Activated effector memory CD4-positive, alpha-beta T cell treated with anti-CD3 and anti-CD28 coated beads, Interleukin-2, amount 50 U/mL, for 16 hours (primary cell): ENCODE measurements around the gene GJD3.

Source experiments
- DNase-seq: peaks from one replicate; pipeline ENCODE4 v3.0.0-alpha.2; 2020

Gene GJD3

DNA sequence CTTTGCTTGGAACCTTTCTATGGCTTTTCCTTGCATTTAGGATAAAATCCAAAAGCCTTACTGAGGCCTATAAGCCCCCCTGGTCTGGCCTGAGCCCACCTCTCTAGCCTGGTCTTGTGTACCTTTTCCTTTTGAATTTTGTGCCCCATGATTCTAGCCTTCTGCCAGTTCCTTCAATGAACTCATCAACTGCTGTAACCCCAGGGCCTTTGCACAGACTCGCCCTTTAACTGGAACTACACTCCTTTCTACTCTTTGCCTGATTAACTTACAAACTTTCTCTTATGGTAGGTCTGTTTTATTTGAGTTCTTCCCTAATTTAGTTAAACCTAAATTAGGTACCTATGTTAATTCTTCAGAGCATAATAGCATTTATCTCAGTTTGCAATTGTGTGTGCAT is 24.2 kb downstream of the GJD3 start:
- DNase-seq: no peak

- no peak for DNase-seq
Observed at GRCh38 chr17:40338941-40339649, 25.4 kb downstream of the GJD3 start.

DNA sequence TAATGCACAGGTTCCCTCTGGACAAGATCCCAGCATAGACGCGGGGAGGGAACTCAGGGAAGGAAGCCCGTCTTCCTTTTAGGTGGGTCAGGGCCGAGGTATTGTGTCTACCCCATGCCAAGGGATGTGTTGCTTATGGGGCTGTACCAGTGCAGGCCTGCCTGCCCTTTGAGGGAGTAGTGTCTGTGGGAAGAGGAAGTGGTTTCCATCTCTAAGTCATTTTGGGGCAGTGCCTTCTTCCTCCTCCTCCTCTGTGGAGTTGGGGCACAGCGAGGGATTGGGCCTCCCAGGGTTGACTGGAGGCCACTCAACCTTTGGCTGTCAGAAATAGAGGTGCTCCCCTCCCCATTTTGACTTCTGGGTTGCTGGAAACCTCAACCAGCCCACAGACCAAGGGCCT is 26.5 kb downstream of the GJD3 start:
- no peak for DNase-seq

DNA sequence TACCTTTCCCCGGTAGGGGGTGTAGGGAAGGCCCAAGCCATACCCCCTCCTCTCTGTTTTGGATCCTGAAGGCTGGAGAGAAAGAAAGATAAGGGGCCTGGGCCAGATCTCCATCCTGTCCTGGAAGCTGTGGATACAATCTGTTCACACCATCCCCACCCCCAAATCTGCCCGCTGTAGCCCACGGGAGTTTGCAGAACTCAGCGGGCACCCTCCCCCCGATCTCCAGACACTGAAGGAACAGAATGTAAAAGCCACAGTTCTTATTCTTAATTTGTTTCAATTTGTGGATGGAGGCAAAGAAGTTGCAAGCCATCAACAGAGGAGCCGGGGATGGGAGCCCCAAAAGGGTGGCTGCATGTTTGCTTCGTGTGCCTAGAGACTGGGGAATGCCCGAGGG is 27.2 kb downstream of the GJD3 start:
- no peak for DNase-seq

- DNase-seq: no peak
Observed at GRCh38 chr17:40335620-40336019, 28.9 kb downstream of the GJD3 start.

GRCh38 chr17:40333781-40334448 is 30.6 kb downstream of the GJD3 start:
- no peak for DNase-seq

- DNase-seq: no peak
Observed at GRCh38 chr17:40331743-40332641, 32.5 kb downstream of the GJD3 start.

DNA sequence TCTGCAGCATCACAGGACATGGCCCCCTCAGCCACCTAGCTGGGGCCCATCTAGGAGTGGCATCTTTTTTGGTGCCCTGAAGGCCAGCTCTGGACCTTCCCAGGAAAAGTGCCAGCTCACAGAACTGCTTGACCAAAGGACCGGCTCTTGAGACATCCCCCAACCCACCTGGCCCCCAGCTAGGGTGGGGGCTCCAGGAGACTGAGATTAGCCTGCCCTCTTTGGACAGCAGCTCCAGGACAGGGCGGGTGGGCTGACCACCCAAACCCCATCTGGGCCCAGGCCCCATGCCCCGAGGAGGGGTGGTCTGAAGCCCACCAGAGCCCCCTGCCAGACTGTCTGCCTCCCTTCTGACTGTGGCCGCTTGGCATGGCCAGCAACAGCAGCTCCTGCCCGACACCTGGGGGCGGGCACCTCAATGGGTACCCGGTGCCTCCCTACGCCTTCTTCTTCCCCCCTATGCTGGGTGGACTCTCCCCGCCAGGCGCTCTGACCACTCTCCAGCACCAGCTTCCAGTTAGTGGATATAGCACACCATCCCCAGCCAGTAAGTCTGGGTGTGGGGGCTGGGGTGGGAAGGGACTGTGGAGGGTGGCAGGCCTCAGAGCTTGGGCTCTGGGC is 33.6 kb downstream of the GJD3 start:
- no peak for DNase-seq

GRCh38 chr17:40329839-40330794 is 34.4 kb downstream of the GJD3 start:
- DNase-seq: peak; percentile 66

DNA sequence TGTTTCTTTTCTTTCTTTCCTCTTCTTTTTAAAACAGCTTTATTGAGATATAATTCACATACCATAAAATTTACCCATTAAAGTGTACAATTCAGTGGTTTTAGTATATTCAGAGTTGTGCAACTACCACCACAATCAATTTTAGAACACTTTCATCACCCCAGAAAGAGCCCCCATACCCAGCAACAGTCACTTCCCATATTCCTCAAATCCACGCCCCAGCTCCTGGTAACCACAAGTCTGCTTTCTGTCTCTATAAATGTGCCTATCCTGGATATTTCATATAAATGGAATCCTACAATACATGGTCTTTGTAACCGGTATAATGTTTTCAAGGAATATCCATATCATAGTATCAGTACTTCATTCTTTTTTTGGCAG is 36.2 kb downstream of the GJD3 start:
- no peak for DNase-seq

- no peak for DNase-seq
Observed at GRCh38 chr17:40327735-40328385, 36.7 kb downstream of the GJD3 start.

- no peak for DNase-seq
Observed at GRCh38 chr17:40327244-40327729, 37.2 kb downstream of the GJD3 start.

GRCh38 chr17:40326832-40327199 is 37.7 kb downstream of the GJD3 start:
- no peak for DNase-seq

GRCh38 chr17:40326014-40326831 is 38.3 kb downstream of the GJD3 start:
- DNase-seq: peak; percentile 85

GRCh38 chr17:40325156-40326013 is 39.2 kb downstream of the GJD3 start:
- peak; percentile 80 for DNase-seq

GRCh38 chr17:40323391-40324381 is 40.9 kb downstream of the GJD3 start:
- peak; percentile 90 for DNase-seq

- peak; percentile 94 for DNase-seq
Observed at GRCh38 chr17:40322358-40323315, 41.9 kb downstream of the GJD3 start.
